Heart right ventricle (tissue), 16 donors: Measurements from ENCODE around the gene GPT2. TPM values are rescaled to one million over a fixed set of nuclear protein-coding genes. Genes with fewer than 3 reads are reported as not detected.
"Not testable (repeated sequence)": the region's sequence is repeated elsewhere in the genome, so short reads cannot be mapped to it uniquely, and the experiment has no call there.

Experiments
- ATAC-seq, 8 donors: fragments of 200-7000 bp; cut with Tn5 transposase; one replicate each; pipeline ENCODE4 v1.9.1; 2020; ENCODE audit warnings: mild to moderate bottlenecking in 8 of 8, moderate library complexity in 8 of 8, moderate number of reproducible peaks in 1 of 8
- DNase-seq, 2 donors: peaks; one replicate each; pipeline ENCODE4 v3.0.0-alpha.2; 2020
- H3K27ac ChIP-seq, 10 donors: fragments of 200-600 bp; sonication (generic) in 2 of 10; one replicate each; pipeline versions ENCODE4 v1.5.0 to v1.8.0; 2020 to 2022; ENCODE audit warnings: mild to moderate bottlenecking in 3 of 10
- H3K27me3 ChIP-seq, 7 donors: fragments of 200-600 bp; one replicate each; pipeline ENCODE4 v1.8.0; 2021 to 2022; ENCODE audit warnings: mild to moderate bottlenecking in 2 of 7
- H3K36me3 ChIP-seq, 9 donors: fragments of 200-600 bp; sonication (generic) in 1 of 9; one replicate each; pipeline versions ENCODE4 v1.5.0 to v1.8.0; 2020 to 2022; ENCODE audit warnings: mild to moderate bottlenecking in 2 of 9
- H3K4me1 ChIP-seq, 9 donors: fragments of 200-600 bp; sonication (generic) in 1 of 9; one replicate each; pipeline versions ENCODE4 v1.5.0 to v1.8.0; 2020 to 2022; ENCODE audit warnings: mild to moderate bottlenecking in 4 of 9
- H3K4me3 ChIP-seq, 10 donors: fragments of 200-600 bp; sonication (generic) in 2 of 10; one replicate each; pipeline versions ENCODE4 v1.5.0 to v1.8.0; 2020 to 2022; ENCODE audit warnings: mild to moderate bottlenecking in 7 of 10, moderate library complexity in 2 of 10
- H3K9me3 ChIP-seq, 11 donors: fragments of 200-600 bp in 10 of 11; sonication (generic) in 2 of 11; one replicate each; pipeline versions ENCODE4 v1.5.0 to v1.8.0; 2013 to 2022; ENCODE audit warnings: mild to moderate bottlenecking in 2 of 11, control low read depth in 1 of 11, moderate library complexity in 1 of 11
- WGBS, 2 donors: extraction: QIAGEN DNeasy Blood & Tissue Kit; methylation state at CpG; one replicate each; pipeline ENCODE4 v1.1.7; 2013; ENCODE audit warnings: inconsistent platforms in 1 of 2; 5-methylcytosine and 5-hydroxymethylcytosine counted together
- intact Hi-C, 10 donors: fragments of 100-400 bp; cut with DNase I; formaldehyde crosslinking; loops; one replicate each; pipeline versions ENCODE4 v1.11.1 to v1.14.2; 2022
- polyA plus RNA-seq, 2 donors: library from polyadenylated mRNA; stranded (reverse); fragments of 200-250 nt; gene quantifications; one replicate each; pipeline ENCODE4 v1.2.3, GENCODE V29; 2013
- total RNA-seq, 10 donors: library from RNA; stranded (reverse); fragmentation: NEBNext Ultra II Directional in 3 of 10; extraction: Animal tissue kit (Norgen Biotek cat#: 25700) in 3 of 10; gene quantifications; one replicate each; pipeline versions ENCODE4 v1.2.1 to v1.2.4, GENCODE V29; 2021 to 2023
- TF ChIP-seq, protein P1 (sequence below), 9 donors: fragments of 200-600 bp; sonication (generic) in 2 of 9; IDR thresholded peaks; one replicate each; pipeline versions ENCODE4 v1.5.0 to v1.8.0; 2021 to 2022; ENCODE audit warnings: antibody characterized with exemption in 9 of 9, mild to moderate bottlenecking in 5 of 9, moderate library complexity in 1 of 9
- donor health status: Arrhythmogenic right ventricular cardiomyopathy.
- donor health status: ischemic (EF 13 %, LVEDD 7.1; RV severe dilation, severe dysfunction).
- donor health status: healthy with polysubstance abuse.
- donor health status: DM: no; HTN: yes; CAD: no.
- donor health status: DM: no; HTN: no; CAD: no.
- donor health status: ischemic (EF 25% LVEDD 6.9; RV normal size, moderate dysfunction).
- donor health status: ischemic (EF 25% LVEDD 5.7; RV mildly dilated, moderate dysfunction).
- donor health status: healthy.
- donor health status: DM: yes; HTN: yes; CAD: no.
- donor health status: Ischemic cardiomyopathy.
- donor health status: ischemic (EF 35%, LVEDD 5.7; RV mildly dilated, moderate dysfunction).
- donor health status: nonischemic (EF 11% LVEDD 7.7; RV severe dilation, severe dysfunction).
- donor health status: DM: yes; HTN: yes; CAD: no.
- donor health status: PGD.
- donor health status: ischemic (EF 29% LVEDD 5.4; RV normal size, mild dysfunction).
- donor health status: nonischemic (EF 23%, LVEDD 6.1; RV moderate dilation, normal function).

Gene GPT2
- total and polyA plus RNA-seq, 12 donors, result 6.7 to 23.7 (median 17.3) TPM

DNA sequence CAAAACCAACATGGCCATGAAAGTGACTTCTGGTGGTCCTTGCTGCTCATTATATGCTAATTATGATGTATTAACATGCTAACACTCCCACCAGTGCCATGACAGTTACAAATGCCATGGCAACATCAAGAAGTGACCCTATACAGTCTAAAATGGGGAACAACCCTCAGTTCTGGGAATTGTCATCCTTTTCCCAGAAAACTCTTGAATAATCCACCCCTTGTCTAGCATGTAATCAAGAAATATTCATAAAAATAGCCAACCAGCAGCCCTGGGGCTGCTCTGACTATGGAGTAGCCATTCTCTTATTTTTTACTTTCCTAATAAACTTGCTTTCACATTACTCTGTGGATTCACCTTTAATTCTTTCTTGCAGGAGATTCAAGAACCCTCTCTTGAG, 53.4 kb downstream of the GPT2 start:
- TF ChIP-seq, protein P1, sequence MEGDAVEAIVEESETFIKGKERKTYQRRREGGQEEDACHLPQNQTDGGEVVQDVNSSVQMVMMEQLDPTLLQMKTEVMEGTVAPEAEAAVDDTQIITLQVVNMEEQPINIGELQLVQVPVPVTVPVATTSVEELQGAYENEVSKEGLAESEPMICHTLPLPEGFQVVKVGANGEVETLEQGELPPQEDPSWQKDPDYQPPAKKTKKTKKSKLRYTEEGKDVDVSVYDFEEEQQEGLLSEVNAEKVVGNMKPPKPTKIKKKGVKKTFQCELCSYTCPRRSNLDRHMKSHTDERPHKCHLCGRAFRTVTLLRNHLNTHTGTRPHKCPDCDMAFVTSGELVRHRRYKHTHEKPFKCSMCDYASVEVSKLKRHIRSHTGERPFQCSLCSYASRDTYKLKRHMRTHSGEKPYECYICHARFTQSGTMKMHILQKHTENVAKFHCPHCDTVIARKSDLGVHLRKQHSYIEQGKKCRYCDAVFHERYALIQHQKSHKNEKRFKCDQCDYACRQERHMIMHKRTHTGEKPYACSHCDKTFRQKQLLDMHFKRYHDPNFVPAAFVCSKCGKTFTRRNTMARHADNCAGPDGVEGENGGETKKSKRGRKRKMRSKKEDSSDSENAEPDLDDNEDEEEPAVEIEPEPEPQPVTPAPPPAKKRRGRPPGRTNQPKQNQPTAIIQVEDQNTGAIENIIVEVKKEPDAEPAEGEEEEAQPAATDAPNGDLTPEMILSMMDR (IDR thresholded peaks at IDR 0.05), result no peak
- intact Hi-C loops, result no loop called here

DNA sequence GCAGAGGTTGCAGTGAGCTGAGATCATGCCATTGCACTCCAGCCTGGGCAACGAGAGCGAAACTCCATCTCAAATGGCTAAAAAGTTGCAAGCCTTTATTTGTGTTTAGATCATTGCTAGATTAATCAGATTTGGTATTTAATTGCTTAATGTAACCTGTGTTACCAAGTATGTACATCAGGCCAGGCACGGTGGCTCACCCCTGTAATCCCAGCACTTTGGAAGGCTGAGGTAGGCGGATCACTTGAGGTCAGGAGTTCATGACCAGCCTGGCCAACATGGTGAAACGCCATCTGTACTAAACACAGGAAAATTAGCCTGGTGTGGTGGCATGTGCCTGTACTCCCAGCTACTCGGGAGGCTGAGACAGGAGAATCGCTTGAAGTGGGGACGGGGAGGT, 60.6 kb downstream of the GPT2 start:
- not testable (repeated sequence) for H3K27ac ChIP-seq, H3K27me3 ChIP-seq, H3K4me1 ChIP-seq, H3K4me3 ChIP-seq, H3K9me3 ChIP-seq, DNase-seq, ATAC-seq, H3K36me3 ChIP-seq
- intact Hi-C loops, result loop anchor here in 4 of 10 donors (10.0 kb wide), 1 partner anchor 1220 kb away; no protein-coding TSS in a partner anchor
- 84 to 94% methylated on average over 8 of the region's 8 CpGs for WGBS, 2 donors

More for the DNA sequence above, 53.4 kb downstream of the GPT2 start:
- no peaks in the 10 kb centered on the region for H3K36me3 ChIP-seq
- ATAC-seq, result no peak
- H3K27ac ChIP-seq, result no peak overlapping the region
- no peak overlapping the region for H3K4me3 ChIP-seq
- DNase-seq, result no peak
- H3K27me3 ChIP-seq, result no peaks in the 10 kb centered on the region
- no peaks in the 10 kb centered on the region for H3K9me3 ChIP-seq
- H3K4me1 ChIP-seq, result no peaks in the 10 kb centered on the region

DNA sequence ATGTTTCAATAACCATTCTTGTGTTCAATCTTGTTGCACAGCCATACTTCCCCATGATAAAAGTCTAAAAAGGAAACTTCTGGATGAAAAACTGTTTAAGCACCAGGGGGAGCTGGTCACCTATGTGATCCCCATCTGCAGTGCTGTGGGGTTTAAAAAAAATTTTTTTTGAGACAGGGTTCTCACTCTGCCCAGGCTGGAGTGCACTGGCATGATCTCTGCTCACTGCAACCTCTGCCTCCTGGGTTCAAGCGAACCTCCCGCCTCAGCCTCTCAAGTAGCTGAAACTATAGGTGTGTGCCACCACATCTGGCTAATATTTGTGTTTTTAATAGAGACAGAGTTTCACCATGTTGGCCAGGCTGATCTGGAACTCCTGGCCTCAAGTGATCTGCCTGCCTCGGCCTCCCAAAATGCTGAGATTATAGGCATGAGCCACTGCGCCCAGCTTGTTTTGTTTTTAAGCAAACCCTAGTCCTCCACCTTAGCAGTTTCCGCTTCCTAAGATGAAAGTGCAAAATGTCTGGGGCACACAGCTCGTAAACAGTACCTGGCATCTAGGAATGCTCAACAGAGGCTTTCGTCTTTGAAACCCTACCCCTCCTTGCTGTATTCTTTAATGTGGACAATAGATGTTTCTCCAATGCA, 63.9 kb downstream of the GPT2 start:
- DNase-seq, result no peak
- Histone ChIP-seq H3K27me3 (no peaks in the 10 kb centered on the region), H3K36me3 (no peaks in the 10 kb centered on the region), H3K9me3 (no peaks in the 10 kb centered on the region), H3K27ac (no peak overlapping the region), H3K4me1 (no peaks in the 10 kb centered on the region), H3K4me3 (no peak overlapping the region)
- TF ChIP-seq, protein P1 (IDR thresholded peaks at IDR 0.05), result peak in 8 of 9 donors; percentile 16 to 57 (median 48)
- intact Hi-C loops, result loop anchor here in 4 of 10 donors (10.0 kb wide), 1 partner anchor 1217 kb away; no protein-coding TSS in a partner anchor
- ATAC-seq, result peak in 3 of 8 donors; percentile 16 to 40 (median 33)
- 90% methylated on average over 7 of the region's 7 CpGs for WGBS, 2 donors

DNA sequence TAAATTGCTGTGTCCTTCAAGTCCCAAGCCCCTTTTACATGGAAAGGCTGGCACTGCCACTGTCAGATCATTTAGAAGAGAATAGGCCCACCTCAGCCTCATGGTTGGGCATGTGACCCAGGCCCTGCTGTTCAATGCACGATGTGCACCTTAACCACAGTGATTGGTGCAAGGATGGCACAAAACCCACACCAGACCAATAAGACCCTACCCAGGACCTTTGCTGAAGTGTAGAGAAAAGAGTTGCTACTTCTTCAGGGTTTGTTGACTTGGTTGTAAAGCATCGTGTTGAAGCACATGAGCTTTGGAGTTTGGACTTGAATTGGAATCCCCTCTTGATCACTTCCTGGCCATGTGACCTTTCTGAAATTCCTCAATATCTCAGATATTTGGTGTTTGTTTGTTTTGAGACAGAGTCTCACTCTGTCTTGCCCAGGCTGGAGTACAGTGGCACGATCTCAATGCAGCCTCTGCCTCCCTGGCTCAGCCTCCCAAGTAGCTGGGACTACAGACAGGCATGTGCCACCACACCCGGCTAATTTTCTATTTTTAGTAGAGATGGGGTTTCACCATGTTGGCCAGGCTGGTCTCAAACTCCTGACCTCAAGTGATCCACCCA, 64.5 kb downstream of the GPT2 start:
- intact Hi-C loops, result loop anchor here in 4 of 10 donors (10.0 kb wide), 1 partner anchor 1216 kb away; no protein-coding TSS in a partner anchor
- DNase-seq, result no peak
- no peak for ATAC-seq
- Histone ChIP-seq H3K27me3 (no peaks in the 10 kb centered on the region), H3K4me3 (no peak overlapping the region), H3K4me1 (no peaks in the 10 kb centered on the region), H3K36me3 (peaks cover 0 to under 1% (median 0%) of the 10 kb centered on the region in 9 donors), H3K9me3 (no peaks in the 10 kb centered on the region), H3K27ac (no peak overlapping the region)
- TF ChIP-seq, protein P1 (IDR thresholded peaks at IDR 0.05), result no peak
- 73 to 75% methylated on average over 4 of the region's 4 CpGs for WGBS, 2 donors
